Lower leg skin (tissue), 4 donors: Measurements from ENCODE around the gene ASAH2B. TPM values are rescaled to one million over a fixed set of nuclear protein-coding genes. Genes with fewer than 3 reads are reported as not detected.

ENCODE experiments used
- DNase-seq, 2 donors: peaks; one replicate each; pipeline ENCODE4 v3.0.0-alpha.2; 2019; ENCODE audit warnings: low spot score in 2 of 2
- H3K4me3 ChIP-seq: fragments of 200-600 bp; sonication (generic); 2 replicates; pipeline ENCODE4 v1.5.1; 2017; ENCODE audit warnings: mild to moderate bottlenecking, low read depth; ENCODE audit not compliant: poor library complexity, severe bottlenecking
- CTCF ChIP-seq, 3 donors: fragments of 450-650 bp; IDR thresholded peaks; one replicate each; pipeline ENCODE4 v1.5.1; 2016; ENCODE audit warnings: antibody characterized with exemption in 3 of 3, mild to moderate bottlenecking in 3 of 3, moderate library complexity in 2 of 3
- POLR2A ChIP-seq, 2 donors: fragments of 450-650 bp; IDR thresholded peaks; one replicate each; pipeline ENCODE4 v1.6.1; 2016 to 2017; ENCODE audit warnings: antibody characterized with exemption in 2 of 2, mild to moderate bottlenecking in 1 of 2, moderate library complexity in 1 of 2
- WGBS, 2 donors: methylation state at CpG; one replicate each; pipeline ENCODE4 v1.1.5; 2018; 5-methylcytosine and 5-hydroxymethylcytosine counted together
- intact Hi-C: fragments of 100-400 bp; cut with DNase I; formaldehyde crosslinking; loops from one replicate; pipeline ENCODE4 v1.15.0; 2023; ENCODE audit warnings: low total_unique reads
- total RNA-seq, 4 donors: library from RNA; depleted of rRNA; stranded (reverse); fragments of >200 nt; gene quantifications; one replicate each; pipeline ENCODE4 v1.1.0, GENCODE V29; 2016

Gene ASAH2B
- total RNA-seq, 4 donors from 2014 or later = 1.2 to 4.0 (median 2.5) TPM

DNA sequence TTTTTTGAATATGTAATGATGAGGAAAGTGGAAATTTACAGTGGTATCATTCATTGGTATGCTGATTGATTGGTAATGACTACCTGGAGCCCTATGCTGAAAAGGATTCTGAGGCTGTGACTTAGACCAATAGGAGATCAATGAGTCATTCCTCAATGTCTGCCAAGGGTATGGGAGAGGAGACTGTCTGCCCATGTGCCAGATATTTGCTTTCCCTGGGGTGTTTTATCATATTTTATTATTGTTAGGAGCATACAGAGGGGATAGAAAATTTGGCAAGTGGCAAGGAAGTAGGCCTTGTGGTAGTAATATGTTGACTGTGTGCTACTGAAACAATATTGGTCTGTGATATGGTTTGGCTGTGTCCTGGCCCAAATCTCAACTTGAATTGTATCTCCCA, 54.8 kb downstream of the ASAH2B start:
- TF ChIP-seq POLR2A (IDR thresholded peaks at IDR 0.05) (no peak), CTCF (IDR thresholded peaks at IDR 0.05) (no peak)
- no peak overlapping the region for H3K4me3 ChIP-seq
- intact Hi-C loops = no loop called here
- DNase-seq = no peak

- DNase-seq = no peak
- no peak overlapping the region for H3K4me3 ChIP-seq
- intact Hi-C loops = no loop called here
- TF ChIP-seq POLR2A (IDR thresholded peaks at IDR 0.05) (no peak), CTCF (IDR thresholded peaks at IDR 0.05) (no peak)
- WGBS, 2 donors = 92% methylated on average over 1 of the region's 1 CpG
Measured at GRCh38 chr10:50796693-50797092, 57.0 kb downstream of the ASAH2B start.

DNA sequence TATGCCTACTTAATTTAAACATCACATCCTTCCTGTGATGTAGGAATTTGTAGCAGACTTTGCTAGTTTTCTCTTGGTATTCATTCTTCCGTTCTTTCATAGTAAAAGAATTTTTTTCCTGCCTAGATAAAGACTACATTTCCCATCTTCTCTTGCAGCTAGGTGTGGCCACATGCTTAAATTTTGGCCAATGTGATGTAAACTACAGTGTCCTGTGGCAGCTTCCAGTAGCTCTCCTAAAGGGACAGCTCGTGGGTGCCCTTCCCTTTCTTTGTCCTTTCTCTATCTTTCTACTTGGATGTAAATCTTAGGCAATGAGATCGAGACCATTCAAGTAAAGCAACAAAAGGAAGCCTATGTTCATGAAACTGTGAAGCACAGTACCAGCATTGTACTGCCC, 58.6 kb downstream of the ASAH2B start:
- TF ChIP-seq POLR2A (IDR thresholded peaks at IDR 0.05) = no peak
- no peak for TF ChIP-seq CTCF (IDR thresholded peaks at IDR 0.05)
- H3K4me3 ChIP-seq = no peak overlapping the region
- 69 to 73% methylated on average over 3 of the region's 3 CpGs for WGBS, 2 donors
- intact Hi-C loops = no loop called here
- DNase-seq = no peak

DNA sequence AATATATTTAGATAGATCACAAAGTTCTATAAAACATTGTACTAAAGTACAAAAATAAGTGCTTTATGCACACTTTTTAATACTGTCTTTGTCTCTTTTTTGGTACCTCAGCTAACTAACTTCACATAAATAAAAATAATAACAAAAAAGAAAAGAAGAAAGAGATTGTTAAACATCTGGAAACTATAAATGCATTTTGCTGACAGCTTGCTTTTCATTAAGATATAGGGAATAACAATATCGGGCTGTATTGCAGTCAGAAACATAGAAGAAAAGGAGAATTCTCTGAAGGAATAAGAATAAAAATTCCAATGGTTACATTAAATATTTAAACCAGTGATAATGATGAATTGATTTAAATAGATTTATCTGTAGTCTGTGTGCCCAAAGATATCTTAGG, 59.9 kb downstream of the ASAH2B start:
- no peak overlapping the region for H3K4me3 ChIP-seq
- 52 to 84% methylated on average over 1 of the region's 1 CpG for WGBS, 2 donors
- intact Hi-C loops = no loop called here
- TF ChIP-seq POLR2A (IDR thresholded peaks at IDR 0.05) (no peak), CTCF (IDR thresholded peaks at IDR 0.05) (no peak)
- DNase-seq = no peak

DNA sequence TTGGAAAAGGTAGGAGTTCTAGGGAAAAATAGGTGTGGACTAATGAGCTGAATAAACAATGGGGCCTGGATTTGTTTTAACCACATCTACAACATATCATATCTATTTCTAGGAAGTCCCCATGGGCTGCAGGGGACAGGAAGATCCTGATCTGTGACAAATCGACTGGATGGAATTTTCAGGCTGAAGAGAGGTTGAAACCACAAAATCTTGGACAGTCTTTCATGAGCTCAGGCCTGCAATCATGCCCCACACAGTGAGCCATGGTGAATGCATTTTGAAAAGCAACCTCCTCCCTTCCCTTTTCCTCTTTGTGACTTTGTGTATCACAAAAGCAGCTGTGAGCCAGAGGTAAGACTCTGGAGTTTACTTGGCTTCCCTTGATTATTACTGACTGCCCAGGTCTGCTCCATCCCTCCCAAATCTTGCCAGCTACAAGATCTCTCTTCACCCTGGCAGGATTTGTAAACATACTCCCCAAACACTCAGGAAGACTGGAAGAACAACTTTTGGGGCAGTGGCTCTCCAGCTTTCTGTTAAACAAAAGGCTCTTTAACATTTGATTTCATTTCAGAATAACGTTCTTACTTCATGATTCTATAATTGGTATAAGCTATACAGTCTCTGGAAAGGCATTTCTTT, 66.4 kb downstream of the ASAH2B start:
- WGBS, 2 donors = 33 to 37% methylated on average over 2 of the region's 2 CpGs
- no peak overlapping the region for H3K4me3 ChIP-seq
- no peak for DNase-seq
- intact Hi-C loops = no loop called here
- TF ChIP-seq POLR2A (IDR thresholded peaks at IDR 0.05) = no peak
- no peak for TF ChIP-seq CTCF (IDR thresholded peaks at IDR 0.05)
